ENCODE data around the gene FRMD4A. TPM values are rescaled to one million over a fixed set of nuclear protein-coding genes. Genes with fewer than 3 reads are reported as not detected.

The FRMD4A gene
- total RNA-seq, 1 donor from 2014 or later: 236 TPM

DNA sequence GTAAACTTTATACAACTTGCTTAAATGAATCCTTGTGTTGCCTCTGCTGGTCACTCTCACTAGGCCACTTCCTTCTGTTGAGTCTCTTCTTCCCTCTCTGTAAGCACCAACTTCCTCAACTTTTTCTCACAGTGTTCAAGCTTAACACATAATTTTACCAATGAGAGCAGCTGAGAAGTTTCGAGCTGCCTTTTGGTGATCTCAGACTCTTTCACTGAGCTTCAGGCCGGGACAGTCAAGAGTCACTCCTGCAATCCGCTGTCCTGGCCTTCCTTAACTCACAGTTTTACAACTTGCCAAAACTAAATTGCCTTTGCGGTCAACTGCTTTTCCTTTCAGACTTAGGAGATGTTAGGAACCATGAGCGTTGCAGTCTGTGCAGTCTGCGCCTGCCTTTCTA, 696.5 kb downstream of the FRMD4A start:
- no peaks in the 10 kb centered on the region for H3K9me3 Mint-ChIP-seq (ENCODE audit: unreplicated experiment)
- H3K4me1 Mint-ChIP-seq (ENCODE audit: unreplicated experiment): peaks cover 22% of the 10 kb centered on the region
- H3K27me3 Mint-ChIP-seq (ENCODE audit: unreplicated experiment): no peaks in the 10 kb centered on the region
- H3K36me3 Mint-ChIP-seq (ENCODE audit: unreplicated experiment): peaks cover 27% of the 10 kb centered on the region
- TF ChIP-seq, protein P1, sequence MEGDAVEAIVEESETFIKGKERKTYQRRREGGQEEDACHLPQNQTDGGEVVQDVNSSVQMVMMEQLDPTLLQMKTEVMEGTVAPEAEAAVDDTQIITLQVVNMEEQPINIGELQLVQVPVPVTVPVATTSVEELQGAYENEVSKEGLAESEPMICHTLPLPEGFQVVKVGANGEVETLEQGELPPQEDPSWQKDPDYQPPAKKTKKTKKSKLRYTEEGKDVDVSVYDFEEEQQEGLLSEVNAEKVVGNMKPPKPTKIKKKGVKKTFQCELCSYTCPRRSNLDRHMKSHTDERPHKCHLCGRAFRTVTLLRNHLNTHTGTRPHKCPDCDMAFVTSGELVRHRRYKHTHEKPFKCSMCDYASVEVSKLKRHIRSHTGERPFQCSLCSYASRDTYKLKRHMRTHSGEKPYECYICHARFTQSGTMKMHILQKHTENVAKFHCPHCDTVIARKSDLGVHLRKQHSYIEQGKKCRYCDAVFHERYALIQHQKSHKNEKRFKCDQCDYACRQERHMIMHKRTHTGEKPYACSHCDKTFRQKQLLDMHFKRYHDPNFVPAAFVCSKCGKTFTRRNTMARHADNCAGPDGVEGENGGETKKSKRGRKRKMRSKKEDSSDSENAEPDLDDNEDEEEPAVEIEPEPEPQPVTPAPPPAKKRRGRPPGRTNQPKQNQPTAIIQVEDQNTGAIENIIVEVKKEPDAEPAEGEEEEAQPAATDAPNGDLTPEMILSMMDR (IDR thresholded peaks at IDR 0.05): no peak
- no peak overlapping the region for H3K4me3 Mint-ChIP-seq (ENCODE audit: unreplicated experiment)
- no peak overlapping the region for H3K27ac Mint-ChIP-seq (ENCODE audit: unreplicated experiment)
- no peak for DNase-seq (ENCODE audit: extremely low spot score, unreplicated experiment)

DNA sequence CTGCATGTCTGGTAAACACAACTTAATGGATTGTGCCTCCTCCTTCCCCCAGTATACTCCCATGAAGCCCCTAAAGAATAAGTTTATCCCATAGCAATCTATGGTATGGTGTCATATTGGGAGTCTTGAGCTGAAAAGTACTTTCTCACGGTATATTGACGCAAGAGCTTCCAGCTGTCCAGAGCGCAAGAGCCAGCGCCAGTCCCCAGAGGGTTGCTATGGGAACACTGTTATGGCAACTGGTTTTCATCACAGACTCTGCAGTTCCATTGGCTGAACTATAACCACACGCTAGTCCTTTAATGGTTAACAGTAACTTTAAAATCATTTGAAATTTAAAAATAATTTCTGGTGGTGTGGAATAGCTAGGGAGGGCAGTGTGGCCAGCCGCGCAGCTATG, 697.0 kb downstream of the FRMD4A start:
- no peaks in the 10 kb centered on the region for H3K9me3 Mint-ChIP-seq (ENCODE audit: unreplicated experiment)
- H3K27me3 Mint-ChIP-seq (ENCODE audit: unreplicated experiment): no peaks in the 10 kb centered on the region
- peaks cover 20% of the 10 kb centered on the region for H3K4me1 Mint-ChIP-seq (ENCODE audit: unreplicated experiment)
- TF ChIP-seq, protein P1 (IDR thresholded peaks at IDR 0.05): no peak
- DNase-seq (ENCODE audit: extremely low spot score, unreplicated experiment): no peak
- no peak overlapping the region for H3K27ac Mint-ChIP-seq (ENCODE audit: unreplicated experiment)
- peaks cover 25% of the 10 kb centered on the region for H3K36me3 Mint-ChIP-seq (ENCODE audit: unreplicated experiment)
- no peak overlapping the region for H3K4me3 Mint-ChIP-seq (ENCODE audit: unreplicated experiment)

DNA sequence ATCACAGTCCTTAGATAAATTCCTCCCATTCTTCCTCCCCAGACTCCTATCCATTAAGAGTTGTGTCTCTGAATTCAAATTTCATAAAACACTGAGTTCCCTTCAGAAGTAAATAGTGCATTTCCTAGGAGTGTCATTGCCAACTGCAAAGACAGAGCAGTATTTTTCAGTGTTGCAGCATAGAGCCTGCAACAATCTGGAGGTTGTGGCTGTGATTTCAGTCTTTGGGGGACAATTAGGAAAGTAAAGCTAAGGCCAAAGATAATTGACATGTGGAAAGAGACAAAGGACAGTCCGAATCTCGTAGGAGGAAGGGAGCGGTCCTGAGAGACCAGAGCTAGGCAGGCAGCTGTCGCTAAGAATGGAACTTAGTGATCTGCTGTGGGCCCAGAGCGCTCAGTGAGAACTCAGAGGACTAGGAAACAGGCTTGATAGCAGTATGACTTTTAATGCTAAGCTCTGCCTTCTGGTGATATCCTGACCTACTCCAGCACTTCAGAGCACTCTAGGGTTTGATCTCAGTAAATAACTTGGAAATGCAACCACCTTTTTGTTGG, 697.8 kb downstream of the FRMD4A start:
- H3K4me1 Mint-ChIP-seq (ENCODE audit: unreplicated experiment): peaks cover 15% of the 10 kb centered on the region
- H3K36me3 Mint-ChIP-seq (ENCODE audit: unreplicated experiment): peaks cover 22% of the 10 kb centered on the region
- H3K9me3 Mint-ChIP-seq (ENCODE audit: unreplicated experiment): no peaks in the 10 kb centered on the region
- DNase-seq (ENCODE audit: extremely low spot score, unreplicated experiment): no peak
- TF ChIP-seq, protein P1 (IDR thresholded peaks at IDR 0.05): no peak
- no peaks in the 10 kb centered on the region for H3K27me3 Mint-ChIP-seq (ENCODE audit: unreplicated experiment)
- no peak overlapping the region for H3K4me3 Mint-ChIP-seq (ENCODE audit: unreplicated experiment)
- H3K27ac Mint-ChIP-seq (ENCODE audit: unreplicated experiment): no peak overlapping the region

DNA sequence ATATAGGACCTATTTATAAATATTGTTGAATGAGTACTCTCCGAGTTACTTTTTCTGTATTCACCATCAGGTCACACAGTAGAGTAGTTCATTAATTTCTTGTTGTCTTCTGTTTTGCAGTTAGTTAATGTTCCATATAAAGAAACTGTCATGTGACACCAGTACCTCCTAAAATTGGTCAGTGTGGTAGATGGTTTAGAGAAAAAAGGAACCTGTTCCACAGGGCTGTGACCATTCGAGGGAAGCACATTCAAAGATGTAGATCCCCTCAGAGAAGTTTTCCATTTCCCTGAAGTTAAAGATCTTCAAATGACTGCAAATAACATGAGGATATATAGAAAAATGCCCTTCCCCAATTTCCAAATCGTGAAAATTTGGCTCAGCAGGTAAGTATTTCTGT, 698.3 kb downstream of the FRMD4A start:
- Mint-ChIP-seq H3K4me1 (ENCODE audit: unreplicated experiment) (peaks cover 10% of the 10 kb centered on the region), H3K27me3 (ENCODE audit: unreplicated experiment) (no peaks in the 10 kb centered on the region), H3K36me3 (ENCODE audit: unreplicated experiment) (peaks cover 22% of the 10 kb centered on the region), H3K9me3 (ENCODE audit: unreplicated experiment) (no peaks in the 10 kb centered on the region), H3K4me3 (ENCODE audit: unreplicated experiment) (no peak overlapping the region), H3K27ac (ENCODE audit: unreplicated experiment) (no peak overlapping the region)
- no peak for DNase-seq (ENCODE audit: extremely low spot score, unreplicated experiment)
- TF ChIP-seq, protein P1 (IDR thresholded peaks at IDR 0.05): no peak

DNA sequence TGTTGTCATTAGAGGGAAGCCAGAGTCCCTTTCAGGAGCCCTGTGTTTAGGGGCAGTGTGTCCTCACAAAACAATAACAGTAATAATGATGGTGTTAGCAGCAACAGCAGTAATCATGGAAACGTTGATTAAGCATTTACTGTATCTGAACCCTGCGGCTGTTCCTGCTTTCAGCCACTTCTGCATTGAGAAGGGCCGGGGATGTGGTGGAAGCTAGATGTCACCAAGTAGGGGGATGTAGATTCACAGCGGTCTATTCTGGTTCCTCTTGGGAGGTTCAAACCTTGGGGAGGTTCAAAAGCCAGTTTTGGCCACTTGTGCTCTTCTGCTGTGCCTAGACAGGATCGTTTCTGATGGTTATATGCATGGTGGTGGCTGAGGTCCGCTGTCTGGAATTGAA, 699.1 kb downstream of the FRMD4A start:
- no peak for DNase-seq (ENCODE audit: extremely low spot score, unreplicated experiment)
- Mint-ChIP-seq H3K27ac (ENCODE audit: unreplicated experiment) (no peak overlapping the region), H3K36me3 (ENCODE audit: unreplicated experiment) (peaks cover 22% of the 10 kb centered on the region), H3K27me3 (ENCODE audit: unreplicated experiment) (no peaks in the 10 kb centered on the region), H3K4me1 (ENCODE audit: unreplicated experiment) (peaks cover 2% of the 10 kb centered on the region), H3K4me3 (ENCODE audit: unreplicated experiment) (no peak overlapping the region), H3K9me3 (ENCODE audit: unreplicated experiment) (no peaks in the 10 kb centered on the region)
- TF ChIP-seq, protein P1 (IDR thresholded peaks at IDR 0.05): no peak

Measured in osteocyte (in vitro differentiated cells).